Common myeloid progenitor, CD34-positive (primary cell): Measurements from ENCODE around the gene GLP1R.

Experiments used
- CTCF ChIA-PET: fragments of 350-600 bp; sonication (Branson Sonifier 250); formaldehyde crosslinking; loops from one replicate; lab custom pipeline; 2021; ENCODE audit warnings: antibody characterized with exemption; lab: Charles Lee
- POLR2A ChIA-PET: fragments of 350-600 bp; sonication (Branson Sonifier 250); formaldehyde crosslinking; loops from one replicate; lab custom pipeline; 2021; ENCODE audit warnings: antibody characterized with exemption; lab: Charles Lee
- DNase-seq, 3 donors: peaks; one replicate each; pipeline versions ENCODE4 v3.0.0 to v3.0.0-alpha.2; 2013
- H3K27ac ChIP-seq, 2 experiments: 1 replicate in 1 of 2; 2 replicates in 1 of 2; pipeline ENCODE4 v1.7.0; 2013; ENCODE audit warnings: inconsistent platforms in 2 of 2, low read length in 2 of 2, mild to moderate bottlenecking in 2 of 2, low read depth in 1 of 2, moderate library complexity in 1 of 2; ENCODE audit not compliant: severe bottlenecking in 2 of 2, insufficient read depth in 1 of 2, poor library complexity in 1 of 2
- H3K27me3 ChIP-seq, 5 experiments: replicated peaks in 2 of 5; 1 replicate in 3 of 5; 2 replicates in 2 of 5; pipeline versions ENCODE4 v1.6.1 to v1.7.0; 2013; ENCODE audit warnings: low read length in 4 of 5, mild to moderate bottlenecking in 2 of 5, moderate library complexity in 2 of 5, inconsistent platforms in 1 of 5; ENCODE audit not compliant: insufficient read depth in 5 of 5, control insufficient read depth in 4 of 5
- H3K36me3 ChIP-seq, 4 experiments: 1 replicate in 2 of 4; 2 replicates in 2 of 4; pipeline versions ENCODE4 v1.6.1 to v1.7.0; 2013; ENCODE audit warnings: low read length in 3 of 4, control low read depth in 1 of 4, mild to moderate bottlenecking in 1 of 4; ENCODE audit not compliant: control insufficient read depth in 4 of 4, insufficient read depth in 4 of 4
- H3K4me1 ChIP-seq, 4 experiments: 1 replicate in 3 of 4; 2 replicates in 1 of 4; pipeline versions ENCODE4 v1.6.1 to v1.7.1; 2013; ENCODE audit warnings: low read length in 3 of 4, mild to moderate bottlenecking in 3 of 4, control low read depth in 1 of 4, inconsistent platforms in 1 of 4, moderate library complexity in 1 of 4; ENCODE audit not compliant: control insufficient read depth in 4 of 4, insufficient read depth in 4 of 4; ENCODE audit errors: control extremely low read depth in 1 of 4
- H3K4me3 ChIP-seq, 7 experiments: 1 replicate in 4 of 7; 2 replicates in 3 of 7; pipeline versions ENCODE4 v1.5.1 to v1.7.0; 2013; ENCODE audit warnings: mild to moderate bottlenecking in 7 of 7, low read length in 6 of 7, moderate library complexity in 6 of 7, inconsistent platforms in 2 of 7, low read depth in 2 of 7, control low read depth in 1 of 7; ENCODE audit not compliant: insufficient read depth in 4 of 7, control insufficient read depth in 1 of 7; ENCODE audit errors: extremely low read depth in 1 of 7
- H3K9me3 ChIP-seq, 5 experiments: 1 replicate in 4 of 5; 2 replicates in 1 of 5; pipeline versions ENCODE4 v1.6.1 to v1.7.1; 2013; ENCODE audit warnings: low read length in 4 of 5, mild to moderate bottlenecking in 2 of 5, inconsistent platforms in 1 of 5, low read depth in 1 of 5, moderate library complexity in 1 of 5; ENCODE audit not compliant: control insufficient read depth in 4 of 5, insufficient read depth in 2 of 5; ENCODE audit errors: control extremely low read depth in 1 of 5
- WGBS: methylation state at CpG from one replicate; pipeline ENCODE4 v1.1.5; 2013; ENCODE audit not compliant: insufficient coverage; 5-methylcytosine and 5-hydroxymethylcytosine counted together

The GLP1R gene

GRCh38 chr6:39113788-39114187 is 65.2 kb downstream of the GLP1R start:
- POLR2A ChIA-PET, result no interaction called here
- peak overlapping the region in 1 of 2 experiments; percentile 91 for H3K27ac ChIP-seq

DNA sequence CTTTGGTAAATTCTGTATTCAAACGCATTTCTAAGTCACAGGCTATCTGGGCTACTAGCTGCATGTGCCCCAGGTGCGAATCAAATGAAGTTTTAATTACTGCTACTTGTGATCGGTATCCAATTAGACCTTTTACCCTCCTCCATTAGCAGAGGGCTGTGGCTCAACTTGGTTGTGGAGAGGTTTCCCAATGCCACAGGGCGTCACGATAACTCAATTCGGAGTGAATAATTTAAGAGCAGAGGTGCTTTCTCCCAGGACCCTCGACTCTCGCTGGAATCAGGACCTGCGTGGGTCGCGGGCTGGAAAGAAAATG is 65.8 kb downstream of the GLP1R start:
- ChIA-PET CTCF (interaction anchor here (1.0 to 2.0 kb wide), 4 partner anchors 10 to 191 kb away, joined by 3 to 5 read pairs (median 4); no protein-coding TSS in a partner anchor), POLR2A (no interaction called here)
- Histone ChIP-seq H3K27me3 (peaks cover 0 to 2% (median 0%) of the 10 kb centered on the region in 5 experiments), H3K4me3 (peak overlapping the region; percentile 60 to 89 (median 76)), H3K9me3 (no peaks in the 10 kb centered on the region), H3K4me1 (peaks cover 4 to 17% (median 12%) of the 10 kb centered on the region in 4 experiments), H3K36me3 (peaks cover 1 to 13% (median 10%) of the 10 kb centered on the region in 4 experiments), H3K27ac (peak overlapping the region; percentile 73 to 91)
- 3% methylated on average over 9 of the region's 11 CpGs for WGBS
- DNase-seq, result peak in 1 of 3 donors; percentile 62

More at GRCh38 chr6:39113788-39114187, 65.2 kb downstream of the GLP1R start:
- Histone ChIP-seq H3K4me3 (peak overlapping the region in 5 of 7 experiments; percentile 26 to 89 (median 76)), H3K27me3 (peaks cover 0 to 2% (median 0%) of the 10 kb centered on the region in 5 experiments), H3K9me3 (no peaks in the 10 kb centered on the region), H3K36me3 (peaks cover 7 to 17% (median 14%) of the 10 kb centered on the region in 4 experiments), H3K4me1 (peaks cover 4 to 17% (median 12%) of the 10 kb centered on the region in 4 experiments)
- DNase-seq, result peak in 1 of 3 donors; percentile 5
- CTCF ChIA-PET, result interaction anchor here (1.0 to 1.2 kb wide), 2 partner anchors 26 to 191 kb away, joined by 4 read pairs; no protein-coding TSS in a partner anchor
- WGBS, result no CpG with 5 or more reads among the region's 1 CpG

DNA sequence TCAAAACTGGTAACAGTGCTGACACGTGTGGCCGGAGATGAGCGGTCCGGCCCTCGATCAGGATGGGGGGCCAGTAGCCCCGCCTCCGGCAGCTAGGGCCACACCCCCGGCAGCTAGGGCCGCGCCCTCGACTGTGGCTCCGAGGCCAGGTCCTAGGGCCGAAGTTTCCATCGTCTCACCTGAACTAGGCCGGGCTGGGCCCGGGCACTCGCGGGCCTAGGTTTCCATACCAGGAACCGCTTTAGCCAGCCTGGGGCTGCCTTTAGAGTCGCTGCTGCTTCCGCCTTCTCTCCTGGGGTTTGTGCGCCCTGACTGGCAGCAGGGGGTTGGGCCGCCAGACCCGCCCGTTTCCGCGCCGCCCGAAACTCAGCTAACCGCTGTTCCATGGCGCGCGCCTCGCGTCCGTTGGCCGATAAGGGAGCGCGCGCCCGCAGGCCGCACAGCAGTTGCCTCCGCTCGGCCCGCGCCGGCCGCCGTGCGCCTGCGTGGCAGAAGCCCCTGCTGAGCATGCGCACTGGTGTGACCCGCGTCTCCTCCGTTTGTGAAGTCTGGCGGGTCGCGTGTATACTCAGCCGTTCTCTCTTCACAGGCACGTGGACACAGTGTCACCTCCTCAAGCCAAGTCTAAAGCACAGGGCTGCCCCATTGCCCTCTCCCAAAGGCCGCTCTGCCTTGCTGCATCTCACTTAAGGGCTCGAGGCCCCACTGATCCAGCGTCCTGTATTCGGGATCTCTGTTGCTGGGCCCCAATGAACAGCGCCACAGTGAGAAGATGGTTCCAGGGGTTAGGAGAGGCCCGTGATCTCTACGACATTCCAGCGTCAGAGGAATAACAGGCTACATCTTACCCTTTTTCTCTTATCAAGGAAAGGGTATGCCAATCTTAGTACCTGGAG is 66.4 kb downstream of the GLP1R start, which contains the start of gene SAYSD1:
TSS of gene SAYSD1 (minus strand) at position 483 of the 896 bp plus-strand sequence. CDS start at position 386, 97 bp downstream.
- H3K4me3 ChIP-seq, result peak within 1 kb of the TSS; percentile 60 to 89 (median 76)
- peak within 1 kb of the TSS; percentile 73 to 91 for H3K27ac ChIP-seq
- H3K27me3 ChIP-seq, result peaks cover 0 to 2% (median 0%) of the 10 kb centered on the region in 5 experiments
- no peaks in the 10 kb centered on the region for H3K9me3 ChIP-seq
- CTCF ChIA-PET, result interaction anchor here (1.0 to 2.0 kb wide), 4 partner anchors 9 to 51 kb away, joined by 3 to 5 read pairs (median 4); no protein-coding TSS in a partner anchor
- peaks cover 0 to 7% (median 6%) of the 10 kb centered on the region in 4 experiments for H3K36me3 ChIP-seq
- POLR2A ChIA-PET, result no interaction called here
- peak; percentile 96 to 98 (median 98) for DNase-seq
- WGBS, result 6% methylated on average over 66 of the region's 68 CpGs
- peaks cover 4 to 17% (median 12%) of the 10 kb centered on the region in 4 experiments for H3K4me1 ChIP-seq

GRCh38 chr6:39118921-39119320 is 70.3 kb downstream of the GLP1R start:
- 100% methylated on average over 3 of the region's 4 CpGs for WGBS
- no peak overlapping the region for H3K27ac ChIP-seq
- no peak for DNase-seq
- no peak overlapping the region for H3K4me3 ChIP-seq
- peaks cover 3 to 11% (median 10%) of the 10 kb centered on the region in 4 experiments for H3K4me1 ChIP-seq
- H3K9me3 ChIP-seq, result no peaks in the 10 kb centered on the region
- H3K27me3 ChIP-seq, result peaks cover 0 to 2% (median 0%) of the 10 kb centered on the region in 5 experiments
- CTCF ChIA-PET, result interaction anchor here (1.7 to 1.9 kb wide), 2 partner anchors 9 to 16 kb away, joined by 4 to 6 read pairs; no protein-coding TSS in a partner anchor
- no peaks in the 10 kb centered on the region for H3K36me3 ChIP-seq
- POLR2A ChIA-PET, result no interaction called here

DNA sequence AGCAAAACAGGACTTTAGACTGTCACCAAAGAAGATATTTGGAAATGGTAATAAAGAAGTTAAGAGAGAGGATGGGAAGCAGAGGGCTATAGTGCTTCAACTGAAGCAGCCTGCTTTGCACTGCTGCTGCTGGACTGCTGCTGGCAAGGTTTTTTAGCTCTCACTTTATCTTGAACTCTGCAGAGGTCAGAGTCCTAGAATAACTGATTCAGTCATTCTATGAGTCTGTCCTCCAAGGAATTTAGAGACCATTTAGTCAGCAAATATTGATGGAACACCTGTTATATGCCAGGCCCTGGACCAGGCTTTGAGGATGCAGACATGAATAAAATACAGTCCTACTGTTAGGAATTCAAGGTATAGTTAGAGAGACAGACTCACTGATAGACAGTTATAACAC is 75.5 kb downstream of the GLP1R start:
- no peaks in the 10 kb centered on the region for H3K36me3 ChIP-seq
- H3K9me3 ChIP-seq, result no peaks in the 10 kb centered on the region
- peaks cover 0 to 3% (median 0%) of the 10 kb centered on the region in 5 experiments for H3K27me3 ChIP-seq
- H3K4me3 ChIP-seq, result no peak overlapping the region
- no peak for DNase-seq
- ChIA-PET CTCF (interaction anchor here (0.9 to 1.5 kb wide), 2 partner anchors 9 to 13 kb away, joined by 3 to 5 read pairs; partner anchors contain the start of gene SAYSD1), POLR2A (no interaction called here)
- no peaks in the 10 kb centered on the region for H3K4me1 ChIP-seq
- no peak overlapping the region for H3K27ac ChIP-seq

DNA sequence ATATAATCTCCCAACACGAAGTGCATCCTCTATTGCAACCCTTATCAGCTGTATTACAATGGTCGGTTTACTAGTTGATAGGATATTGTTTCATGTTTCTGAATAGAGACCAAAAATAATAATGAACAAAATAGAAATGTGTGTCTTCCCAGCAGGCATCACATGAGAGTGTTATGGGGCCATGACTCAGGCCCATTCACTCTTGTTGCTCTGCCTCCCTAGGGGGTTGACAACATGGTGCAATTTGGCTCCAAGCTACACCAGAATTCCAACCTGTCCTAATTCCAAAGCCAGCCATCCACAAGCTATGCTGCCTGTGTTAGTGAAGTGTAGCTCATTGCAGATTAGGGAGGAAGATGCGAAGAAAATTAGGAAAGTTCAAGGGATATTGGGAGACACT is 79.5 kb downstream of the GLP1R start:
- ChIA-PET CTCF (interaction anchor here (1.6 to 2.2 kb wide), 2 partner anchors 9 to 38 kb away, joined by 4 to 6 read pairs; no protein-coding TSS in a partner anchor), POLR2A (no interaction called here)
- H3K36me3 ChIP-seq, result no peaks in the 10 kb centered on the region
- no peaks in the 10 kb centered on the region for H3K4me1 ChIP-seq
- H3K27me3 ChIP-seq, result peaks cover 0 to 3% (median 0%) of the 10 kb centered on the region in 5 experiments
- H3K9me3 ChIP-seq, result peaks cover 0 to 3% (median 0%) of the 10 kb centered on the region in 5 experiments
- no peak overlapping the region for H3K27ac ChIP-seq
- whole genome bisulfite sequencing, result 78% methylated on average over 1 of the region's 3 CpGs
- no peak overlapping the region for H3K4me3 ChIP-seq
- DNase-seq, result no peak
